T-helper 2 cell treated with Interferon-gamma antibody and Interleukin-4, amounts not matched to agents 100 ng/mL and 5 ng/mL, for 36 hours (primary cell): ENCODE data around the gene KCNA1. TPM values are rescaled to one million over a fixed set of nuclear protein-coding genes. Genes with fewer than 3 reads are reported as not detected.
"Not testable (repeated sequence)": the region's sequence is repeated elsewhere in the genome, so short reads cannot be mapped to it uniquely, and the experiment has no call there.

Experiments used
- intact Hi-C: fragments of 100-400 bp; cut with micrococcal nuclease; formaldehyde crosslinking; loops from one replicate; pipeline ENCODE4 v1.15.1; 2023
- total RNA-seq: library from RNA; stranded (reverse); gene quantifications from 2 replicates; pipeline ENCODE4 v1.2.3, GENCODE V29; 2022

The KCNA1 gene
- total RNA-seq: 0.07 TPM in 1 of 2 replicates, not detected in the other

GRCh38 chr12:4909734-4910501, at the start of gene KCNA1:
Gene KCNA1 (plus strand): TSS chr12:4909905. CDS start chr12:4911379, 1,474 bp downstream.
- intact Hi-C loops: no loop called here

GRCh38 chr12:4860741-4861140, 49.0 kb upstream of the KCNA1 start:
- intact Hi-C loops: no loop called here

GRCh38 chr12:4862809-4863208, 46.9 kb upstream of the KCNA1 start:
- intact Hi-C loops: no loop called here

- intact Hi-C loops: no loop called here
Observed at GRCh38 chr12:4864575-4864974, 45.1 kb upstream of the KCNA1 start.

GRCh38 chr12:4865246-4865645, 44.5 kb upstream of the KCNA1 start:
- intact Hi-C loops: no loop called here

GRCh38 chr12:4866299-4866698, 43.4 kb upstream of the KCNA1 start:
- intact Hi-C loops: no loop called here

GRCh38 chr12:4867384-4867783, 42.3 kb upstream of the KCNA1 start:
- intact Hi-C loops: no loop called here

- intact Hi-C loops: no loop called here
Observed at GRCh38 chr12:4870423-4870822, 39.3 kb upstream of the KCNA1 start.

GRCh38 chr12:4871514-4871913, 38.2 kb upstream of the KCNA1 start:
- intact Hi-C loops: no loop called here

GRCh38 chr12:4873947-4874346, 35.8 kb upstream of the KCNA1 start:
- intact Hi-C loops: no loop called here

- intact Hi-C loops: no loop called here
Observed at GRCh38 chr12:4874671-4875070, 35.0 kb upstream of the KCNA1 start.

- intact Hi-C loops: not testable (repeated sequence)
Observed at GRCh38 chr12:4879481-4879880, 30.2 kb upstream of the KCNA1 start.

- intact Hi-C loops: no loop called here
Observed at GRCh38 chr12:4881266-4882064, 28.2 kb upstream of the KCNA1 start.

- intact Hi-C loops: no loop called here
Observed at GRCh38 chr12:4891866-4892265, 17.8 kb upstream of the KCNA1 start.

- intact Hi-C loops: no loop called here
Observed at GRCh38 chr12:4892418-4892817, 17.3 kb upstream of the KCNA1 start.

GRCh38 chr12:4894019-4894418, 15.7 kb upstream of the KCNA1 start:
- intact Hi-C loops: no loop called here

GRCh38 chr12:4899364-4899763, 10.3 kb upstream of the KCNA1 start:
- intact Hi-C loops: no loop called here

GRCh38 chr12:4900327-4900726, 9.4 kb upstream of the KCNA1 start:
- intact Hi-C loops: no loop called here

- intact Hi-C loops: no loop called here
Observed at GRCh38 chr12:4905316-4905715, 4.4 kb upstream of the KCNA1 start.

GRCh38 chr12:4908684-4909409, 858 bp upstream of the KCNA1 start:
- intact Hi-C loops: no loop called here

- intact Hi-C loops: no loop called here
Observed at GRCh38 chr12:4909410-4909733, 333 bp upstream of the KCNA1 start.
